ENCODE measurements around the gene EVX1.

GRCh38 chr7:27217951-27218350 lies 24.7 kb upstream of the EVX1 start:
- TF ChIP-seq CTCF (IDR thresholded peaks at IDR 0.05) (no peak), EP300 (IDR thresholded peaks at IDR 0.05) (no peak), POLR2A (IDR thresholded peaks at IDR 0.05) (no peak)
